Measurements from ENCODE around the gene HBZ.
A peak's percentile ranks its signal among the peaks of the same experiment; 100 is the strongest.
"Not testable (repeated sequence)": the region's sequence is repeated elsewhere in the genome, so short reads cannot be mapped to it uniquely, and the experiment has no call there.

Gene HBZ

GRCh38 chr16:166375-167121 is 14.1 kb downstream of the HBZ start:
- 13% methylated on average over 43 of the region's 45 CpGs for WGBS
- no peaks in the 10 kb centered on the region for H3K36me3 ChIP-seq (ENCODE audit: insufficient read depth, low read length)
- peaks cover 17% of the 10 kb centered on the region for H3K4me1 ChIP-seq (ENCODE audit: insufficient read depth, low read length)
- no peak overlapping the region for H3K27ac ChIP-seq (ENCODE audit: low read depth, low read length)
- H3K27me3 ChIP-seq (ENCODE audit: insufficient read depth, low read length): peaks cover 78% of the 10 kb centered on the region
- peak overlapping the region; percentile 49; the same call in 1 of the 2 replicates for H3K4me3 ChIP-seq (ENCODE audit: low read length)
- no peak overlapping the region for H3K9ac ChIP-seq (ENCODE audit: low read depth, low read length)
- H3K9me3 ChIP-seq (ENCODE audit: insufficient read depth, low read depth, low read length): no peaks in the 10 kb centered on the region

GRCh38 chr16:167122-167690 is 14.8 kb downstream of the HBZ start:
- no peak overlapping the region for H3K9ac ChIP-seq (ENCODE audit: low read depth, low read length)
- no peaks in the 10 kb centered on the region for H3K36me3 ChIP-seq (ENCODE audit: insufficient read depth, low read length)
- no peak overlapping the region for H3K27ac ChIP-seq (ENCODE audit: low read depth, low read length)
- peaks cover 81% of the 10 kb centered on the region for H3K27me3 ChIP-seq (ENCODE audit: insufficient read depth, low read length)
- no peaks in the 10 kb centered on the region for H3K9me3 ChIP-seq (ENCODE audit: insufficient read depth, low read depth, low read length)
- 34% methylated on average over 11 of the region's 11 CpGs for WGBS
- peak overlapping the region; percentile 49; the same call in 1 of the 2 replicates for H3K4me3 ChIP-seq (ENCODE audit: low read length)
- peaks cover 17% of the 10 kb centered on the region for H3K4me1 ChIP-seq (ENCODE audit: insufficient read depth, low read length)

- WGBS: 82% methylated on average over 6 of the region's 6 CpGs
- Histone ChIP-seq H3K9ac (ENCODE audit: low read depth, low read length) (no peak overlapping the region), H3K36me3 (ENCODE audit: insufficient read depth, low read length) (no peaks in the 10 kb centered on the region), H3K4me1 (ENCODE audit: insufficient read depth, low read length) (peaks cover 17% of the 10 kb centered on the region), H3K27ac (ENCODE audit: low read depth, low read length) (no peak overlapping the region), H3K27me3 (ENCODE audit: insufficient read depth, low read length) (peaks cover 79% of the 10 kb centered on the region), H3K4me3 (ENCODE audit: low read length) (no peak overlapping the region), H3K9me3 (ENCODE audit: insufficient read depth, low read depth, low read length) (no peaks in the 10 kb centered on the region)
These were observed 16.0 kb downstream of the HBZ start for GRCh38 chr16:168424-168823.

- H3K4me3 ChIP-seq (ENCODE audit: low read length): no peak overlapping the region
These were observed 16.6 kb downstream of the HBZ start for GRCh38 chr16:169014-169413.

GRCh38 chr16:170088-170507 is 17.7 kb downstream of the HBZ start:
- H3K4me3 ChIP-seq (ENCODE audit: low read length); H3K27ac ChIP-seq (ENCODE audit: low read depth, low read length); H3K9ac ChIP-seq (ENCODE audit: low read depth, low read length); H3K9me3 ChIP-seq (ENCODE audit: insufficient read depth, low read depth, low read length); H3K36me3 ChIP-seq (ENCODE audit: insufficient read depth, low read length): not testable (repeated sequence)
- Histone ChIP-seq H3K27me3 (ENCODE audit: insufficient read depth, low read length) (peaks cover 90% of the 10 kb centered on the region), H3K4me1 (ENCODE audit: insufficient read depth, low read length) (peaks cover 17% of the 10 kb centered on the region)
- 0% methylated on average over 4 of the region's 5 CpGs for WGBS

More at GRCh38 chr16:169014-169413, 16.6 kb downstream of the HBZ start:
- peaks cover 17% of the 10 kb centered on the region for H3K4me1 ChIP-seq (ENCODE audit: insufficient read depth, low read length)
- H3K9ac ChIP-seq (ENCODE audit: low read depth, low read length): no peak overlapping the region
- H3K27me3 ChIP-seq (ENCODE audit: insufficient read depth, low read length): peaks cover 82% of the 10 kb centered on the region
- H3K9me3 ChIP-seq (ENCODE audit: insufficient read depth, low read depth, low read length): no peaks in the 10 kb centered on the region
- no peaks in the 10 kb centered on the region for H3K36me3 ChIP-seq (ENCODE audit: insufficient read depth, low read length)
- 76% methylated on average over 3 of the region's 3 CpGs for WGBS
- no peak overlapping the region for H3K27ac ChIP-seq (ENCODE audit: low read depth, low read length)

- H3K4me1 ChIP-seq (ENCODE audit: insufficient read depth, low read length): peaks cover 13% of the 10 kb centered on the region
- WGBS: 85% methylated on average over 1 of the region's 1 CpG
- H3K27me3 ChIP-seq (ENCODE audit: insufficient read depth, low read length): peaks cover 90% of the 10 kb centered on the region
These were observed 18.3 kb downstream of the HBZ start for GRCh38 chr16:170788-171187.

GRCh38 chr16:172374-172941 is 20.0 kb downstream of the HBZ start, which contains the start of gene HBA2:
HBA2 (plus strand) TSS chr16:172876; CDS start chr16:172913, 37 bp downstream.
- H3K9me3 ChIP-seq (ENCODE audit: insufficient read depth, low read depth, low read length); H3K27ac ChIP-seq (ENCODE audit: low read depth, low read length); H3K4me1 ChIP-seq (ENCODE audit: insufficient read depth, low read length); H3K4me3 ChIP-seq (ENCODE audit: low read length); H3K9ac ChIP-seq (ENCODE audit: low read depth, low read length); H3K36me3 ChIP-seq (ENCODE audit: insufficient read depth, low read length): not testable (repeated sequence)
- no CpG with 5 or more reads among the region's 74 CpGs for WGBS
- H3K27me3 ChIP-seq (ENCODE audit: insufficient read depth, low read length): peaks cover 85% of the 10 kb centered on the region

More at GRCh38 chr16:170788-171187, 18.3 kb downstream of the HBZ start:
- H3K4me3 ChIP-seq (ENCODE audit: low read length): no peak overlapping the region
- no peaks in the 10 kb centered on the region for H3K36me3 ChIP-seq (ENCODE audit: insufficient read depth, low read length)
- H3K27ac ChIP-seq (ENCODE audit: low read depth, low read length): no peak overlapping the region
- H3K9me3 ChIP-seq (ENCODE audit: insufficient read depth, low read depth, low read length): no peaks in the 10 kb centered on the region
- H3K9ac ChIP-seq (ENCODE audit: low read depth, low read length): no peak overlapping the region

- H3K9me3 ChIP-seq (ENCODE audit: insufficient read depth, low read depth, low read length); H3K9ac ChIP-seq (ENCODE audit: low read depth, low read length); H3K36me3 ChIP-seq (ENCODE audit: insufficient read depth, low read length); H3K4me3 ChIP-seq (ENCODE audit: low read length); H3K27ac ChIP-seq (ENCODE audit: low read depth, low read length); H3K4me1 ChIP-seq (ENCODE audit: insufficient read depth, low read length): not testable (repeated sequence)
- H3K27me3 ChIP-seq (ENCODE audit: insufficient read depth, low read length): peaks cover 85% of the 10 kb centered on the region
- WGBS: 10% methylated on average over 30 of the region's 44 CpGs
These were observed 20.9 kb downstream of the HBZ start for GRCh38 chr16:173211-173854.

- not testable (repeated sequence) for H3K27ac ChIP-seq (ENCODE audit: low read depth, low read length); H3K9me3 ChIP-seq (ENCODE audit: insufficient read depth, low read depth, low read length); H3K4me1 ChIP-seq (ENCODE audit: insufficient read depth, low read length); H3K4me3 ChIP-seq (ENCODE audit: low read length); H3K9ac ChIP-seq (ENCODE audit: low read depth, low read length); H3K36me3 ChIP-seq (ENCODE audit: insufficient read depth, low read length)
- H3K27me3 ChIP-seq (ENCODE audit: insufficient read depth, low read length): peaks cover 85% of the 10 kb centered on the region
- WGBS: 23% methylated on average over 6 of the region's 13 CpGs
These were observed 21.7 kb downstream of the HBZ start for GRCh38 chr16:173928-174769.

- Histone ChIP-seq H3K9me3 (ENCODE audit: insufficient read depth, low read depth, low read length) (no peaks in the 10 kb centered on the region), H3K27me3 (ENCODE audit: insufficient read depth, low read length) (peaks cover 86% of the 10 kb centered on the region), H3K4me3 (ENCODE audit: low read length) (no peak overlapping the region), H3K4me1 (ENCODE audit: insufficient read depth, low read length) (peaks cover under 1% of the 10 kb centered on the region; the same call in 1 of the 2 replicates), H3K9ac (ENCODE audit: low read depth, low read length) (no peak overlapping the region), H3K36me3 (ENCODE audit: insufficient read depth, low read length) (no peaks in the 10 kb centered on the region), H3K27ac (ENCODE audit: low read depth, low read length) (no peak overlapping the region)
- 35% methylated on average over 7 of the region's 8 CpGs for WGBS
These were observed 22.8 kb downstream of the HBZ start for GRCh38 chr16:175011-175949.

Data from HUES64 (cell line).